ENCODE data around the gene BOD1L2. TPM values are rescaled to one million over a fixed set of nuclear protein-coding genes. Genes with fewer than 3 reads are reported as not detected.

Gene BOD1L2
- total and polyA plus RNA-seq, 2 of the 13 experiments (the other 11 are each of a cell fraction or from before 2014, with no cell fraction given): not detected

- TF ChIP-seq ZNF503 (CRISPR knock-in tag; IDR thresholded peaks at IDR 0.05): no peak
- TF ChIP-seq RCOR2 (CRISPR knock-in tag; IDR thresholded peaks at IDR 0.05): no peak
These were observed 18.5 kb upstream of the BOD1L2 start (continued) for GRCh38 chr18:57128220-57128932.

GRCh38 chr18:57131101-57131500 is 15.8 kb upstream of the BOD1L2 start:
- CTCF ChIA-PET (ENCODE audit: low intra/inter-chr PET ratio, low total read pairs): no interaction called here
- H3K27ac ChIP-seq (ENCODE audit: extremely low read length, insufficient read depth, low read length): no peak overlapping the region
- H3K27me3 ChIP-seq (ENCODE audit: control insufficient read depth in 1 of 2, insufficient read depth in 2 of 2, low read length in 2 of 2): no peaks in the 10 kb centered on the region
- 51% methylated on average over 5 of the region's 5 CpGs for whole genome bisulfite sequencing (ENCODE audit: low lambda C conversion rate)
- no peak overlapping the region for H3K4me3 ChIP-seq (replicated peaks in 1 of 3; ENCODE audit: insufficient read depth in 1 of 3, low read depth in 2 of 3, low read length in 3 of 3)
- intact Hi-C loops (cut with micrococcal nuclease; ENCODE audit: unreplicated experiment) (no loop called here), in situ Hi-C loops (cut with HindIII; ENCODE audit: extremely low pct_ligation_motif_present, low pct_unique_long_range_greater_than_20kb) (no loop called here)
- H3K79me2 ChIP-seq (ENCODE audit: insufficient read depth, low read length): no peaks in the 10 kb centered on the region
- no peak overlapping the region for H2AFZ ChIP-seq (ENCODE audit: low read length)
- peaks cover 8% of the 10 kb centered on the region; the same call in 1 of the 2 replicates for H3K4me1 ChIP-seq (ENCODE audit: insufficient read depth, low read length)
- no peak for DNase-seq (ENCODE audit: low spot score)
- no peak for FAIRE-seq
- no peaks in the 10 kb centered on the region for H3K9me3 ChIP-seq (ENCODE audit: low read length)
- ATAC-seq: no peak
- no peaks in the 10 kb centered on the region for H4K20me1 ChIP-seq (ENCODE audit: insufficient read depth, low read length)
- H3K9ac ChIP-seq (ENCODE audit: insufficient read depth, low read depth, low read length): no peak overlapping the region
- no peaks in the 10 kb centered on the region for H3K36me3 ChIP-seq (replicated peaks in 1 of 2; ENCODE audit: control insufficient read depth in 1 of 2, insufficient read depth in 2 of 2, low read length in 2 of 2)
- H3K4me2 ChIP-seq (ENCODE audit: low read depth, low read length): no peak overlapping the region
- BruUV-seq (replicated peaks): no TSS peak
- TF ChIP-seq ZNF547 (CRISPR knock-in tag; IDR thresholded peaks at IDR 0.05): no peak
- no peak for TF ChIP-seq BCL6 (CRISPR knock-in tag; IDR thresholded peaks at IDR 0.05)
- POLR2A ChIA-PET: no interaction called here

GRCh38 chr18:57131782-57132181 is 15.1 kb upstream of the BOD1L2 start:
- H4K20me1 ChIP-seq (ENCODE audit: insufficient read depth, low read length): no peaks in the 10 kb centered on the region
- intact Hi-C loops (cut with micrococcal nuclease; ENCODE audit: unreplicated experiment) (no loop called here), in situ Hi-C loops (cut with HindIII; ENCODE audit: extremely low pct_ligation_motif_present, low pct_unique_long_range_greater_than_20kb) (no loop called here)
- TF ChIP-seq SNRNP70 (IDR thresholded peaks at IDR 0.05; ENCODE audit: low read depth, low read length): no peak
- TF ChIP-seq SNAPC2 (CRISPR knock-in tag; IDR thresholded peaks at IDR 0.05): no peak
- TF ChIP-seq CHCHD3 (CRISPR knock-in tag; IDR thresholded peaks at IDR 0.05): no peak
- ATAC-seq (no peak), DNase-seq (ENCODE audit: low spot score) (no peak), FAIRE-seq (no peak)
- H3K4me2 ChIP-seq (ENCODE audit: low read depth, low read length): no peak overlapping the region
- H3K4me1 ChIP-seq (ENCODE audit: insufficient read depth, low read length): peaks cover 8% of the 10 kb centered on the region; the same call in 1 of the 2 replicates
- POLR2A ChIA-PET: no interaction called here
- H3K79me2 ChIP-seq (ENCODE audit: insufficient read depth, low read length): no peaks in the 10 kb centered on the region
- no peak overlapping the region for H3K4me3 ChIP-seq (replicated peaks in 1 of 3; ENCODE audit: insufficient read depth in 1 of 3, low read depth in 2 of 3, low read length in 3 of 3)
- H3K9ac ChIP-seq (ENCODE audit: insufficient read depth, low read depth, low read length): no peak overlapping the region
- no peak overlapping the region for H3K27ac ChIP-seq (ENCODE audit: extremely low read length, insufficient read depth, low read length)
- H3K9me3 ChIP-seq (ENCODE audit: low read length): no peaks in the 10 kb centered on the region
- CTCF ChIA-PET (ENCODE audit: low intra/inter-chr PET ratio, low total read pairs): no interaction called here
- BruUV-seq (replicated peaks): no TSS peak
- no peak overlapping the region for H2AFZ ChIP-seq (ENCODE audit: low read length)
- no peaks in the 10 kb centered on the region for H3K36me3 ChIP-seq (replicated peaks in 1 of 2; ENCODE audit: control insufficient read depth in 1 of 2, insufficient read depth in 2 of 2, low read length in 2 of 2)
- H3K27me3 ChIP-seq (ENCODE audit: control insufficient read depth in 1 of 2, insufficient read depth in 2 of 2, low read length in 2 of 2): no peaks in the 10 kb centered on the region
